Activated CD8-positive, alpha-beta memory T cell treated with anti-CD3 and anti-CD28 coated beads, Interleukin-2, amount 10 ng/mL, durations not matched to agents 7 days and 5 days (primary cell): ENCODE results near the gene CEBPE. TPM values are rescaled to one million over a fixed set of nuclear protein-coding genes. Genes with fewer than 3 reads are reported as not detected.
A peak's percentile ranks its signal among the peaks of the same experiment; 100 is the strongest.

Experiments
- ATAC-seq: fragments of 150-1000 bp; cut with Tn5 transposase; one replicate; pipeline ENCODE4 v1.10.0; 2021; ENCODE audit warnings: moderate library complexity
- CTCF ChIA-PET: fragments of 350-600 bp; sonication (Branson Sonifier 250); formaldehyde crosslinking; loops from one replicate; lab custom pipeline; 2021; ENCODE audit warnings: antibody characterized with exemption; lab: Charles Lee
- DNase-seq: peaks from one replicate; pipeline ENCODE4 v3.0.0-alpha.2; 2020
- H3K27ac Mint-ChIP-seq: one replicate; pipeline ENCODE4 v1.8.0; 2021; ENCODE audit warnings: mild to moderate bottlenecking, mixed read lengths
- H3K27me3 Mint-ChIP-seq: one replicate; pipeline ENCODE4 v1.8.0; 2021; ENCODE audit warnings: mixed read lengths
- H3K36me3 Mint-ChIP-seq: one replicate; pipeline ENCODE4 v1.8.0; 2021; ENCODE audit warnings: mild to moderate bottlenecking, mixed read lengths
- H3K4me1 Mint-ChIP-seq: one replicate; pipeline ENCODE4 v1.8.0; 2021; ENCODE audit warnings: mixed read lengths
- H3K4me3 Mint-ChIP-seq: one replicate; pipeline ENCODE4 v1.8.0; 2021; ENCODE audit warnings: mild to moderate bottlenecking, moderate library complexity, mixed read lengths
- H3K9me3 Mint-ChIP-seq: one replicate; pipeline ENCODE4 v1.8.0; 2022; ENCODE audit warnings: low read depth, mixed read lengths
- total RNA-seq, 2 experiments: library from RNA; stranded (reverse); gene quantifications; one replicate each; pipeline ENCODE4 v1.2.3, GENCODE V29; 2021

CEBPE gene
- total RNA-seq, 2 experiments from 2014 or later, result 0.79 TPM; not detected in 1

GRCh38 chr14:23139874-23140273 lies 20.8 kb upstream of the CEBPE start:
- Mint-ChIP-seq H3K27me3 (peaks cover 2% of the 10 kb centered on the region), H3K4me3 (no peak overlapping the region), H3K27ac (no peak overlapping the region), H3K4me1 (peaks cover 2% of the 10 kb centered on the region), H3K9me3 (no peaks in the 10 kb centered on the region), H3K36me3 (no peaks in the 10 kb centered on the region)
- CTCF ChIA-PET, result interaction anchor here (1.6 kb wide), 1 partner anchor 19 kb away, joined by 5 read pairs; no protein-coding TSS in a partner anchor
- ATAC-seq (no peak), DNase-seq (no peak)

- Mint-ChIP-seq H3K9me3 (no peaks in the 10 kb centered on the region), H3K4me1 (peaks cover 2% of the 10 kb centered on the region), H3K4me3 (no peak overlapping the region), H3K27me3 (peaks cover 2% of the 10 kb centered on the region), H3K36me3 (no peaks in the 10 kb centered on the region), H3K27ac (no peak overlapping the region)
- no peak for DNase-seq
- no peak for ATAC-seq
- CTCF ChIA-PET, result interaction anchor here (3.2 kb wide), 1 partner anchor 17 kb away, joined by 13 read pairs; no protein-coding TSS in a partner anchor
These were observed 18.9 kb upstream of the CEBPE start for GRCh38 chr14:23137813-23138535.

GRCh38 chr14:23137192-23137812 lies 18.2 kb upstream of the CEBPE start:
- Mint-ChIP-seq H3K36me3 (no peaks in the 10 kb centered on the region), H3K4me1 (peaks cover 2% of the 10 kb centered on the region), H3K9me3 (no peaks in the 10 kb centered on the region), H3K27ac (no peak overlapping the region), H3K4me3 (no peak overlapping the region), H3K27me3 (peaks cover 2% of the 10 kb centered on the region)
- DNase-seq (no peak), ATAC-seq (no peak)
- CTCF ChIA-PET, result interaction anchor here (3.2 kb wide), 1 partner anchor 16 kb away, joined by 13 read pairs; no protein-coding TSS in a partner anchor

GRCh38 chr14:23136566-23137133 lies 17.6 kb upstream of the CEBPE start:
- Mint-ChIP-seq H3K4me1 (peaks cover 2% of the 10 kb centered on the region), H3K4me3 (no peak overlapping the region), H3K27ac (no peak overlapping the region), H3K9me3 (no peaks in the 10 kb centered on the region), H3K36me3 (no peaks in the 10 kb centered on the region), H3K27me3 (peaks cover under 1% of the 10 kb centered on the region)
- DNase-seq, result no peak
- CTCF ChIA-PET, result interaction anchor here (3.2 kb wide), 1 partner anchor 16 kb away, joined by 13 read pairs; no protein-coding TSS in a partner anchor
- no peak for ATAC-seq

- H3K4me3 Mint-ChIP-seq, result no peak overlapping the region
- CTCF ChIA-PET, result interaction anchor here (0.7 to 5.2 kb wide), 2 partner anchors 12 to 176 kb away, joined by 3 to 36 read pairs; no protein-coding TSS in a partner anchor
- H3K4me1 Mint-ChIP-seq, result peaks cover 8% of the 10 kb centered on the region
- no peak for DNase-seq
- H3K36me3 Mint-ChIP-seq, result no peaks in the 10 kb centered on the region
- no peaks in the 10 kb centered on the region for H3K9me3 Mint-ChIP-seq
- peaks cover 7% of the 10 kb centered on the region for H3K27me3 Mint-ChIP-seq
- no peak for ATAC-seq
- H3K27ac Mint-ChIP-seq, result no peak overlapping the region
These were observed 13.9 kb upstream of the CEBPE start for GRCh38 chr14:23132970-23133369.

- CTCF ChIA-PET, result interaction anchor here (1.3 to 5.2 kb wide), 2 partner anchors 11 to 53 kb away, joined by 3 to 36 read pairs; no protein-coding TSS in a partner anchor
- H3K27me3 Mint-ChIP-seq, result peaks cover 7% of the 10 kb centered on the region
- no peak overlapping the region for H3K4me3 Mint-ChIP-seq
- H3K4me1 Mint-ChIP-seq, result peaks cover 9% of the 10 kb centered on the region
- ATAC-seq (no peak), DNase-seq (no peak)
- no peaks in the 10 kb centered on the region for H3K36me3 Mint-ChIP-seq
- no peak overlapping the region for H3K27ac Mint-ChIP-seq
- no peaks in the 10 kb centered on the region for H3K9me3 Mint-ChIP-seq
These were observed 12.4 kb upstream of the CEBPE start for GRCh38 chr14:23131482-23131881.

- H3K4me1 Mint-ChIP-seq, result peaks cover 9% of the 10 kb centered on the region
- H3K27ac Mint-ChIP-seq, result no peak overlapping the region
- ATAC-seq (no peak), DNase-seq (no peak)
- peaks cover 7% of the 10 kb centered on the region for H3K27me3 Mint-ChIP-seq
- no peak overlapping the region for H3K4me3 Mint-ChIP-seq
- CTCF ChIA-PET, result interaction anchor here (0.9 to 5.2 kb wide), 4 partner anchors 10 to 62 kb away, joined by 3 to 36 read pairs (median 4); no protein-coding TSS in a partner anchor
- H3K9me3 Mint-ChIP-seq, result no peaks in the 10 kb centered on the region
- no peaks in the 10 kb centered on the region for H3K36me3 Mint-ChIP-seq
These were observed 11.8 kb upstream of the CEBPE start for GRCh38 chr14:23130871-23131270.

- no peak for ATAC-seq
- CTCF ChIA-PET, result interaction anchor here (1.1 to 5.2 kb wide), 2 partner anchors 9 to 58 kb away, joined by 4 to 36 read pairs; no protein-coding TSS in a partner anchor
- Mint-ChIP-seq H3K9me3 (no peaks in the 10 kb centered on the region), H3K4me3 (no peak overlapping the region), H3K27me3 (peaks cover 7% of the 10 kb centered on the region), H3K4me1 (peaks cover 9% of the 10 kb centered on the region), H3K36me3 (no peaks in the 10 kb centered on the region), H3K27ac (no peak overlapping the region)
- no peak for DNase-seq
These were observed 10.8 kb upstream of the CEBPE start for GRCh38 chr14:23129759-23130316.

- CTCF ChIA-PET, result interaction anchor here (0.8 to 5.2 kb wide), 2 partner anchors 9 to 143 kb away, joined by 3 to 36 read pairs; no protein-coding TSS in a partner anchor
- no peaks in the 10 kb centered on the region for H3K9me3 Mint-ChIP-seq
These were observed 10.1 kb upstream of the CEBPE start for GRCh38 chr14:23128969-23129758.

GRCh38 chr14:23127861-23128260 lies 8.8 kb upstream of the CEBPE start:
- peaks cover 9% of the 10 kb centered on the region for H3K4me1 Mint-ChIP-seq
- CTCF ChIA-PET, result no interaction called here
- DNase-seq (no peak), ATAC-seq (no peak)
- H3K36me3 Mint-ChIP-seq, result no peaks in the 10 kb centered on the region
- H3K27ac Mint-ChIP-seq, result peak overlapping the region; percentile 5
- H3K4me3 Mint-ChIP-seq, result no peak overlapping the region
- H3K9me3 Mint-ChIP-seq, result no peaks in the 10 kb centered on the region
- peaks cover 7% of the 10 kb centered on the region for H3K27me3 Mint-ChIP-seq

More at GRCh38 chr14:23128969-23129758, 10.1 kb upstream of the CEBPE start:
- DNase-seq (no peak), ATAC-seq (no peak)
- Mint-ChIP-seq H3K27me3 (peaks cover 7% of the 10 kb centered on the region), H3K4me1 (peaks cover 9% of the 10 kb centered on the region), H3K4me3 (no peak overlapping the region), H3K36me3 (no peaks in the 10 kb centered on the region), H3K27ac (no peak overlapping the region)

- Mint-ChIP-seq H3K4me3 (no peak overlapping the region), H3K27ac (no peak overlapping the region), H3K9me3 (no peaks in the 10 kb centered on the region), H3K27me3 (peaks cover 7% of the 10 kb centered on the region), H3K4me1 (peaks cover 9% of the 10 kb centered on the region), H3K36me3 (no peaks in the 10 kb centered on the region)
- DNase-seq (no peak), ATAC-seq (no peak)
- CTCF ChIA-PET, result interaction anchor here (1.0 kb wide), 1 partner anchor 60 kb away, joined by 3 read pairs; no protein-coding TSS in a partner anchor
These were observed 7.7 kb upstream of the CEBPE start for GRCh38 chr14:23126548-23127278.
